Activated CD8-positive, alpha-beta memory T cell treated with anti-CD3 and anti-CD28 coated beads for 36 hours (primary cell): ENCODE measurements around the gene KCNH4. TPM values are rescaled to one million over a fixed set of nuclear protein-coding genes. Genes with fewer than 3 reads are reported as not detected.

ENCODE experiments used
- CTCF ChIA-PET: fragments of 350-600 bp; sonication (Branson Sonifier 250); formaldehyde crosslinking; loops from one replicate; lab custom pipeline; 2021; ENCODE audit warnings: antibody characterized with exemption; lab: Charles Lee
- POLR2A ChIA-PET: fragments of 350-600 bp; sonication (Branson Sonifier 250); formaldehyde crosslinking; loops from one replicate; lab custom pipeline; 2021; ENCODE audit warnings: antibody characterized with exemption; lab: Charles Lee
- total RNA-seq, 2 experiments: library from RNA; stranded (reverse); gene quantifications; one replicate each; pipeline ENCODE4 v1.2.3, GENCODE V29; 2021

The KCNH4 gene
- total RNA-seq, 2 experiments from 2014 or later, result 1.2 to 1.3 TPM

DNA sequence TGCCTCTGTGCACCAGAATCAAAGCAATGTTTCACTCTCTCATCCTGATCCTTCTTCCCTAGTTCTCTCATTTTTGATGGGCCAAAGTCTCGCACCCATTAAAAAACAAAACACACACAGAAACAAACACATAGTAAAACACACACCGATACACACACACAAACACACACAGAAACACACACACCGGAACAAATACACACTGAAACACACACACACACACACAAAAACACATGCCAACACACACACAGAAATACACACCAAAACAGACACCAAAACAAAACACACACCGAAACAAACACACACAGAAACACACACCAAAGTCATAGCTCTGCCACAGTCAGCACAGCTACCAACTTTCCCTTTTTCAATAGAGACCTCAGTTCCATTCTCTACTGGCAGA is 49.7 kb downstream of the KCNH4 start:
- POLR2A ChIA-PET, result no interaction called here
- CTCF ChIA-PET, result interaction anchor here (0.8 to 1.4 kb wide), 2 partner anchors 9 to 64 kb away, joined by 3 read pairs; partner anchors contain the start of gene HSPB9

DNA sequence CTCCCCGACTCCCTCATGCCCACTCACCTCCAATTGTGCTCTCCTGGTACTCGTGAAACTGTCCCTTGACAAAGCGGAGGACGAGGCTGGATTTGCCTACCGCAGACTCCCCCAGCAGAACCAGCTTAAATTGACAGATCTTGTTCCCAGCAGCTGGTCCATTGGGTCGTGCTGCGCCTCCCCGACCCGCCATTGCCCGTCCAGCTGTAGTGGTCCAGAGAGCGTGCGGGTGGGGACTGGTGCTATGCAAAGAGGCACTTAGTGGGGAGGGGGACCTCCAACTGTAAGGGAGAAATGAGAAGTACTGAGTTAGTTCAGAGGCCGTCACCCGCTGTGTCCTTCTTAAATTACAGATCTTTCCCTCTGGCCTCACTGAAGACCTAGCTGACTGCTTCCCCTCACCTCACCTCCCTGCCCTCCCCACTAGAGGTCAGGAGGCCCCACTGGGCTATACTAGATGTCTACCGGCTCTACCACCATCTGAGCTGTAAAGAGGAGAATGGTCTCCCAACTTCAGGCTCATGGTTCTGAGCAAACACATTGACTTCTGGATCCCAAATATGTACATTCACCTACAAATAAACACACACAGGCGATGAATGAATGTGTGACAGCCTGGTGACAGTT is 50.5 kb downstream of the KCNH4 start:
- POLR2A ChIA-PET, result interaction anchor here (0.9 to 1.8 kb wide), 2 partner anchors 9 to 18 kb away, joined by 4 to 7 read pairs; partner anchors contain the start of genes DHX58 and KAT2A
- CTCF ChIA-PET, result interaction anchor here (0.5 to 0.8 kb wide), 2 partner anchors 63 to 295 kb away, joined by 3 to 4 read pairs; no protein-coding TSS in a partner anchor

DNA sequence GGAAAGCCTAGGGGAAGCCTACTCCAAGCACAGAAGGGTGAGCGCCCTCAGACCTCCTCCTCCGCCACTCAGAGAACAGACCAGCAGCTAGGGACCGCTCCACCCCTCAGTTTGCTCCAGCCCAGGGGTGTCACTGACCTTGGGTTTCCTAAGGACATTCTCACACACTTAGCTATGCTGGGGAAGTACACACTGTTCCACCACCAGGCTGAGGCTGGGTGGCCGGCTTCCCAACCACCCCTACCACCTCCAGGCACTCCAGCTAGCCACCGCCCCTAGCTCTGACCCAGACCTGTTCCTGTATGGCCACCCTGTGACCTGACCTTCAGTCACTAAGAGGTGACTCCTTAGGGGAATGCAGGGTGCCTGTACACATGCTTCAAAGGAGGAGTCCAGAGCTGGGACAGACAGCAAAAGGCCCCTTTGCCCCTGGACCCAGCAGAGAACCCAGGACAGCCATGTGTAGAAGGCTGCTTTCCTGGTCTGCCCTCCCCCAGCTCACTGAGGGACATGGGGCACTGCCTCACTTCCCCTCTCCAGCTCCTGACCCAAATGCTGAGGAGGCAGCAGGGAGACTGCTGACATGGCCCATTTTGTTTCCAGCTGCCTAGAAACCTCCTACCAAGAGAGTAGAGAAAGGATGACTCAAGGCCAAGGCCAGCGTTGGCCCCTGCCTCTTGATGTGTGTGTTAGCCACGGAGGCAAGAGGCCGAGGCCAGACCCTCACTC is 51.7 kb downstream of the KCNH4 start:
- CTCF ChIA-PET, result interaction anchor here (0.6 kb wide), 1 partner anchor 65 kb away, joined by 3 read pairs; no protein-coding TSS in a partner anchor
- POLR2A ChIA-PET, result interaction anchor here (0.9 to 1.8 kb wide), 2 partner anchors 8 to 17 kb away, joined by 4 to 7 read pairs; partner anchors contain the start of genes DHX58 and KAT2A

DNA sequence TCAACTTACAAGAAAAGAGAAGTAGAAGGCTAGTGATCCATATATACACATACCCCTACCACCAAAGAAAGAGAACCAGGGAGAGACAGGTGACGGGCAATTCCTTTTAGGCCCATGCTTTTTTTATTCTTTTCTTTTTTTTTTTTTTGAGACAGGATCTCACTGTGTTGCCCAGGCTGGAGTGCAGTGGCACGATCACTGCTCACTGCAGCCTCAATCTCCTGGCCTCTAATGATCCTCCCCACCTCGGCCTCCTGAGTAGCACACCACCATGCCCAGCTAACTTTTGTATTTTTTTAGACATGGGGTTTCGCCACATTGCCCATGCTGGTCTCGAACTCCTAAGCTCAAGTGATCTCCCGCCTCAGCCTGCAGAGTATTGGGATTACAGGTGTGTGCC is 53.5 kb downstream of the KCNH4 start:
- CTCF ChIA-PET, result interaction anchor here (1.2 kb wide), 1 partner anchor 9 kb away, joined by 3 read pairs; no protein-coding TSS in a partner anchor
- POLR2A ChIA-PET, result no interaction called here

DNA sequence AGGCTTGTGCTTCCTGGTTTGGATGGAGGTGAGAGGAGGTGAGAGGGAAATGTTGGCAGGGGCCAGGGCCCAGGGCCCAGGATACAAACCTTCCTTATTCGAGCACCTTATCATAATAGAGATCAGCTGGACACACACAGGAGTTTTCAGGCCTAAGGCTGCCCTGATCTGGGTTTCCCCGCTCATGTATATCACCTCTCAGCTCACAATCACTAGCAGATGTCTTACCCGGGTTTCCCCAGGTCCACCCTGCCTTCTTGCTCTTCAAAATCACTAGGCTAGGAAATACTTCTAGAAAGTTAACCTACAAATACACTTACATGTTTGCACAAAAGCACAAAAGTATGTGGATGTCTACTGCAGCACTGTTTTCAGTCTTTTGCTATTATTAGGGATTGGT is 54.1 kb downstream of the KCNH4 start:
- ChIA-PET CTCF (no interaction called here), POLR2A (no interaction called here)

DNA sequence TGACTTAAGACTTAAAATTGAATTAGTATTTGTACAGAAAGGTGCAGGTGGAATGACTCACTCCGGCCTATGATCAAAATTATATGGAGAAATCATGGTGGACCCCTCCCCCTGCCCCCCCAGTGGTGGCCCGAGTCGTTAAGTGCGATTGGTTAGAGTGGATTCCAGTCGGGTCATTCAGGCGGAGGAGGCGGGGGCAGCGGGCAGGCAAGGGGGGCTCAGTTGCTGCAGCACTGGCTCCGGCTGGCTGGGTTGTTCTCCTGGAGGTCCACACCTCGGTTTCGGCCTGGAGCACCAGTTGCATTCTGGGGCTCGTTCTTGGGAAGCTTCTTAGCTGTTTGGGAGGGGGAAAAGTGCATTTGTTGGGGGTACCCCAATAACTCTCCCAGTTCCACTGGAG is 55.4 kb downstream of the KCNH4 start:
- POLR2A ChIA-PET, result no interaction called here
- CTCF ChIA-PET, result no interaction called here

DNA sequence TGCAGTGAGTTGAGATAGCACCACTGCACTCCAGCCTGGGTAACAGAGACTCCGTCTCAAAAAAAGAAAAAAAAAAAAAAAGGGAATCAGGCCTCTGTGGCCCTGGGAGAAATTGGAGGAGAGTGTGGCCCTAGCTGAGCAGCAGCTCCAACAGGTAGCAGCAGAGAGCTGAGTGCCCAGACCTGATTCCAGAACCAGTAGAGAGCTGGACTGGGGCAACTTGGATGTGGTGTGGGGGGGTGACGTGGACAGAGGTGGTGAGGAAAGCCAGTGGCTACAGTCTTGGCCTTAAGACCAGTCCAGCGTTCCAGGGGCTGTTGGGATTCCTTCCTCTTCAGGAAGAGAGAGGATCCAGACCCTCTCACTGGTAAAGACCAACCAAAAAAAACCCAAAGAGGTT is 56.7 kb downstream of the KCNH4 start:
- CTCF ChIA-PET, result interaction anchor here (0.8 kb wide), 1 partner anchor 82 kb away, joined by 3 read pairs; no protein-coding TSS in a partner anchor
- POLR2A ChIA-PET, result interaction anchor here (0.6 kb wide), 1 partner anchor 287 kb away, joined by 3 read pairs; no protein-coding TSS in a partner anchor

DNA sequence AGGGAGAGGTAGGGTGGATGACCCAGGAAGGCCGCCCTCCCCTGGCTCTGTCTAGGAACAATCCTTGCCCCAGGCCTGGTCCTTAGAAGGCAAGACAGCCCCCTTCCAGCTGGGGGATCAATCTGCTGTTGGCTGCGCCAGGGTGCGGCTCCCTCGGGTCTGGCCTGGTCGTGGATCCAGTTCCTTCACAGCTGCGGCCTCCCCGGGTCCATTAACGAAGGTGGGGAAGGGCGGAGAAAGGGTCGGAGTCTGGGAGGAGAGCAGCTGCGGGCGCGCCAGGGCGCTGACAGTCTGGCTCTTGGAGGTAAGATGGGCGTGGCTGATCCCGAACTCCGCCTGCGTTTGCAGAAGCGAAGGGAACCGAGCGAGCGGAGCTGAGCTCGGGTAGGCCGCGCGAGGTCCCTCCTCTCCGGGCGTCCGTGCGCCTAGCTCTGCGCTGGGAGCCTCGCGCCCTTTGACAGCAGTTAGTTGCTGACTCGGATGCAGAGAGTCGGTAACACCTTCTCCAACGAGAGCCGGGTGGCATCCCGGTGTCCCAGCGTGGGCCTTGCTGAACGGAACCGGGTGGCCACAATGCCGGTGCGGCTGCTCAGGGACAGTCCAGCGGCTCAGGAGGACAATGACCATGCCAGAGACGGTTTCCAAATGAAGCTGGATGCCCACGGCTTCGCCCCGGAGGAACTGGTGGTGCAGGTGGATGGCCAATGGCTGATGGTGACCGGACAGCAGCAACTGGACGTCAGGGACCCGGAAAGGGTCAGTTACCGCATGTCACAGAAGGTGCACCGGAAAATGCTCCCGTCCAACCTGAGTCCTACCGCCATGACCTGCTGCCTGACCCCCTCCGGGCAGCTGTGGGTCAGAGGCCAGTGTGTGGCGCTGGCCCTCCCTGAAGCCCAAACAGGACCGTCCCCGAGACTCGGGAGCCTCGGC is 58.3 kb downstream of the KCNH4 start, which contains the start of gene HSPB9:
TSS of gene HSPB9 (plus strand) at position 434 of the 933 bp plus-strand sequence. CDS start at position 481, 47 bp downstream.
- CTCF ChIA-PET, result interaction anchor here (1.5 kb wide), 1 partner anchor 9 kb away, joined by 3 read pairs; no protein-coding TSS in a partner anchor
- POLR2A ChIA-PET, result no interaction called here

DNA sequence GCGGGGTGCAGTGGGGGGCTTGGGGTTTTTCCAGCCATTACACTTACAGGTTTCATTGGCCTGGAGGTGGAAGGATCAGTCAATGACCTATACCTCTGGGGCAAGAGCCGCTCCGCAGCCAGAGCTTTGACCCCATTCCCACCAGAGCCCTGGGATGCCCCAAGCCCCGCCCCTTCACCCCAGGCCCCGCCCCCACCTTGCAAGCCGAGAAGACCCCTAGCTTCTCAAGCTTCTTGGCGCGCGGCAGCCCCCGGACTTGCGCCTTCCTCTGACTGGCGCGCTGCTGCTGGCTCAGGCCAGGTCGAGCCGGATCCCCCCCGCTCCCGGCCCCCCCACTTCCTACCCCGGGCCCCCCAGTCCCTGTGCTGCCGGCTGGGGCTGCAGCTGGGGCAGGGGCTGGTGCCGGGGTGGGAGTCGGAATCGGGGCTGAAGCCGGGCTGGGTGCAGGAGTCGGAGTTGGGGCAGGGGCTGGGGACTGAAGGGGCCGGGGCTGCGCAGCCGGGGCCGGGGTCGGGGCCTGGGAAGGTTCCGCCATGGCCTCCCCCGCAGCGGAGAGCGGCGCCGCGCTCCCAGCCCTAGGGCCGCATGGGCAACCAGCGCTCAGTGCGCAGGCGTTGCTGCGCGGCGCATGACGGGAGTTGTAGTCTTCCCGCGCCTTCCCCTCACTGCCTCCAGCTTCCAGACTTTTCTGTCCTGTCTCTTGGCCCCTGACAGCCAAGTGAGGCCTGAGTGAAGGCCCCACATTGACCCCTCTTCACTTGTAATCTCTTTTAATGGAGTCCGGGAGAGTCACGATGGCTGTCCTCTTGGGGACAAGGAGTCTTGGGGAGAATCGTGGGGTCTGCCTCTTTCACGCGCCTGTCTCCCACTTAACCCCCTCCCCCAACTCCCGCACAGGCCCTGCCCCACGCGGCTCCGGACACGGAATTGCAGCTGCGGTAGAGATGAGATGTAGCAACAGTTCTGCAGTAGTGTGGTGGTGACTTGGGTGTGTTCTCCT is 59.9 kb downstream of the KCNH4 start, which contains the start of gene KAT2A:
TSS of gene KAT2A (minus strand) at position 598 of the 1,000 bp plus-strand sequence. CDS start at position 535, 63 bp downstream.
- CTCF ChIA-PET, result interaction anchor here (0.6 to 1.9 kb wide), 10 partner anchors 10 to 284 kb away, joined by 3 to 7 read pairs (median 4); partner anchors contain the start of genes DNAJC7 and NKIRAS2
- POLR2A ChIA-PET, result interaction anchor here (0.7 to 1.7 kb wide), 7 partner anchors 8 to 257 kb away, joined by 3 to 7 read pairs (median 4); partner anchors contain the start of genes DHX58, DNAJC7 and NKIRAS2

DNA sequence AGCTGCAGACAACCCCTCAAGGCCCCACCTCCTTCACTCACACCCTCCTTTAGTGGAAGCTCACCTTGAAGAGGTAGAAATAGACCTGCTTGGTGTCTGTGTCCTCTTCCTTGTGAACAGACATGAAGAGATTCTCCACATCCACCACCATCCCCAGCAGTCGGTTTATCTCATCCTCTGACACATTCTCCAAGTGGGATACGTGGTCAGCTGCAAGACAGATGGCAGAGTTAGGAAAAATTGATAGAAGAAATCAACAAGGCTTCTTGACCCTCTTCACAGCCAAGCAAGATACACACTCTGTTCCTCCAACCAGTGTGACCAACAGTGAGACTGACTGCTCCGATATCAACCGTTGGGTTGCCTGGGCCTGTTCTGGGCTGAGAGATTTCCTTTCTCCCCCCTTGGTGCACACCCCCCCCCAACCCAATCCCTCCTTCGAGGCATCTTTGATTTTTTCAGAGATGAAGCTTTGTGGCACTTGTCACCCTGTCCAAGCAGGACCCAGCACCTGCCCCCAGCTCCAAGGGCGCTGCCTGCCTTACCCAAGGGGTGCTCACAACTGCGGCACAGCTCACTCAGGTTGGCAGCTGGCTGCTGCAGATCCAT is 60.7 kb downstream of the KCNH4 start:
- POLR2A ChIA-PET, result interaction anchor here (0.7 to 1.7 kb wide), 7 partner anchors 8 to 256 kb away, joined by 3 to 7 read pairs (median 4); partner anchors contain the start of genes DHX58, DNAJC7 and NKIRAS2
- CTCF ChIA-PET, result interaction anchor here (0.6 to 1.9 kb wide), 11 partner anchors 10 to 285 kb away, joined by 3 to 7 read pairs (median 3); partner anchors contain the start of genes DNAJC7 and NKIRAS2

DNA sequence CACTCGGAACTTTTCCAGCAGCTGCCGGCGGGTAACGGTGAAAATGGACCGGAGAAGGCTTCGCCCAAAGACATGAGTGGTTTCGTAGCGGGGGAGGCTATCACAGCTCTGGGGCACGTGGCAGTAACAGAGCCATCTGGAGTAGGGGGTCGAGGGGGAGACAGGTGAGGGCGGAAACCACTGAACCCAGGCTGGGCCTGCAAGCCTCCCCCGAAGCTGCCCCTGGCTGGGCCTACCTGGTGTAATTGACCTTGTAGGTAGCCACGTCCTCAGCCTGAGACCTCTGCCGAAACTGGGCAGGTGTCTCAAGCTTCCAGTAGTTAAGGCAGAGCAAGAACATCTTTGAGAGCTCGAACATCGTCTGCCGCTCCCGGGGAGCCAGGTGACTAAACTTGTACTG is 61.6 kb downstream of the KCNH4 start:
- ChIA-PET POLR2A (no interaction called here), CTCF (interaction anchor here (0.6 to 2.5 kb wide), 10 partner anchors 19 to 284 kb away, joined by 3 to 15 read pairs (median 3); partner anchors contain the start of genes DNAJC7 and KCNH4)

DNA sequence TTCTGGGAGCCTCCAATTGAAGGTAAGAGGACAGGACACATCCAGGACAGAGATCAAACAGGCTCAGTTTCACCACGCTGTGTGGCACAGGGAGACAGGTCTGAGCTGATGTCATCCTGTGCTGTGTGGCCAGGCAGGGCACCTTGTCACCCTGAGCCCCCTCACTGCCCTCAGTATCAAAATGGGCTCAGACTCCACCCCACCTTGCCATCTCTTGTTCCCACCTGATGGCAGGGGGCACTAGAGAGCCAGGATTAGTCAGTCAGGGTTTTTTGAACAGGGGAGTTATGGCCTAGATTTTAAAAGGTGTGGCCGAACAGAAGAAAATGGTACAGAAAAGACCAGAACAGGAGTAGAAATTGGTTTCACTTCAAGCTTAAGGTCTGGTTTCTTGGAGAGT is 62.4 kb downstream of the KCNH4 start:
- ChIA-PET POLR2A (no interaction called here), CTCF (interaction anchor here (0.5 to 2.5 kb wide), 11 partner anchors 51 to 284 kb away, joined by 3 to 15 read pairs (median 4); partner anchors contain the start of genes DNAJC7, GHDC, KCNH4 and NKIRAS2)

DNA sequence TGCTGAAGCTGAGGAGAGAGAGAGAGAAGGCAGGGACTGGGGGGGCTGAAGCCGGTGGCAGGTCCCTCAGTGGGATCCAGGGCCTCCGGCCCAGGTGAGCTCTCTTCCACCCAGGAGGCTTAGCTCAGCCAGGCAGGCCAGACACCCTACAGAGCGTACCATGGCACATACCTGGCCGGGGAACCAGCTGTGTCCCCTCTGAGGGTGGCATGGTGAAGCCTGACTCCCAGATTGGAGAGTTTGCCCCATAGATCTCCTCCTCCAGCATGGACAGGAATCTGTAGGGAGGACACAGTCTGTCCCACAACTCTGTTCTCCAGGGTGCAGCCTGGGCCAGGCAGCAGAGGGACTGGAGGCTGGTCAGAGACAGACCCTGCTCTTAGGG is 62.8 kb downstream of the KCNH4 start:
- CTCF ChIA-PET, result interaction anchor here (0.5 to 2.5 kb wide), 12 partner anchors 17 to 273 kb away, joined by 3 to 15 read pairs (median 4); partner anchors contain the start of genes DNAJC7, GHDC, KCNH4 and NKIRAS2
- POLR2A ChIA-PET, result no interaction called here

DNA sequence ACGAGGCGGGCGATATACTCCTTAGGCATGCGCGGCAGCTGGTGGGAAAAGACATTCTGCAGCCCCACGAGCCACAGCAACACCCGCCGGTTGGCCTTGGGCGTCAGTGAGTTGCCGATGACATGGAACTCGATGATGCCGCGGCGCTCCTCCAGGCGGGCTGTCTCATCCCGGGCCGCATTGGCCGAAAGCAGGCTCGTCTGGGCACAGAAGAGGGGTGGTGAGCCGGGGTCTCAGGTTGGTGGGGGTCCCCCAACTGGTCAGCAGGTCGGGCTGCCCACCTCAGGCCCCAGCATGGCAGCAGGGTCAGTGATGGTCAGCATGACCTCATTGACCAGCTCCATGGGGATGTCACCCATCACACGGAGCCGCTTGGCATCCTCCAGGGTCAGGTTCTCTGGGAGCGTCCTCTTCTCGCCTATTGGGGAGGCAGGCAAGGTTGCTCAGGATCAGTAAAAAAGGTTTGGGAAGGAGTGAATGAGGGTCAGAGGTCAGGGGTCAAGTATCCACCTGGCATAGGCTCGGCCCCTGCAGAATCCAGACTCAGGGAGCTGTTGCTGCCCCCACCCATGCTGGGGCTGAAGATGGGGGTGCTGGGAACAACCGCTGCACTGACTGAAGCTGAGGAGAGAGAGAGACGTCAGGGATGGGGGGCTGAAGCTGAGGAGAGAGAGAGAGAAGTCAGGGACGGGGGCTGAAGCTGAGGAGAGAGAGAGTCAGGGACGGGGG is 63.4 kb downstream of the KCNH4 start:
- ChIA-PET CTCF (interaction anchor here (0.6 to 2.5 kb wide), 14 partner anchors 15 to 187 kb away, joined by 3 to 15 read pairs (median 4); partner anchors contain the start of genes DNAJC7, GHDC, KCNH4 and NKIRAS2), POLR2A (no interaction called here)

DNA sequence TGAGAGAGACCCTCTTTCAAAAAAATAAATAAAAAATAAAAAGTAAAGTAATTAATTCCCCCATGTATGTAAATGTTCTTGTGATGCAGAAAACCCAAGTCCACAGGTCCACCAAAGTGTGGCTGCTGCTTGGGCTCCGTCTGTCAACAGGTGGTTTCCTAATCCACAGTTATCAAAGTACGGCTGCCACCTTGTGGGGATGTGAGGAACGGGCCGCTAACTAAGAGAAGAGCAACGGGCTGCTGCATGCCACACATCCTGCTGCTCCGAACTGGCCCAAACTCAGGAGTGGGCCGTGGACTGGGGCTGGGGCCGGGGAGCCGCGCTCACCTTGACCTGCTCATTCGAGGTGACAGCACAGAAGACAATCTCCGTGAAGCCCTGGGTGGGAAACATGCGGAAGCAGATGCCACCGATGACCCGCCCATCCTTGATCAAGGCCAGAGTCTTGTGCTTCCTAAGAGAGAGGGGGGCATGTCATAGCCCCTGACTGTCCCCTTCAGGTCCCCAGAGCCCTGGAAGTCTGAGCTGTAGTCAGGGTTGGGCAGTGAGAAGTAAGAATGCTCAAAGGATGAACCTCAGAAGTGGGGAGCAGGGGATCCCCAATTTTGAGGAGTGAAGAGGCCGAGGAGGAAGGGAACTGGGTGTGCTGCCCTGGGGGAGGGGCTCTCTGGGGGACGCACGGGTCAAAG is 64.1 kb downstream of the KCNH4 start:
- CTCF ChIA-PET, result interaction anchor here (0.8 to 2.5 kb wide), 11 partner anchors 9 to 152 kb away, joined by 3 to 15 read pairs (median 4); partner anchors contain the start of genes GHDC and NKIRAS2
- POLR2A ChIA-PET, result no interaction called here
